ENCODE results near the gene MT1X. TPM values are rescaled to one million over a fixed set of nuclear protein-coding genes. Genes with fewer than 3 reads are reported as not detected.

Gene MT1X
- total and polyA plus RNA-seq, 2 donors from 2014 or later: 223 to 476 TPM

GRCh38 chr16:56682703-56683397 is 580 bp downstream of the MT1X start:
- H3K27me3 ChIP-seq (ENCODE audit: control insufficient read depth, insufficient read depth, low read length): no peaks in the 10 kb centered on the region
- peaks cover 0 to 9% (median 5%) of the 10 kb centered on the region in 3 donors for H3K4me1 ChIP-seq (ENCODE audit: control insufficient read depth in 2 of 3, insufficient read depth in 2 of 3, low read depth in 1 of 3, low read length in 3 of 3)
- H3K4me3 ChIP-seq (ENCODE audit: low read length in 3 of 3): peak overlapping the region; percentile 71 to 94 (median 91)
- no peaks in the 10 kb centered on the region for H3K36me3 ChIP-seq (ENCODE audit: control insufficient read depth in 2 of 3, insufficient read depth in 3 of 3, low read length in 3 of 3)
- no peak for FAIRE-seq
- H3K9ac ChIP-seq (ENCODE audit: low read length in 3 of 3): peak overlapping the region; percentile 50 to 94 (median 57)
- DNase-seq: no peak
- no peaks in the 10 kb centered on the region for H3K9me3 ChIP-seq (ENCODE audit: control insufficient read depth in 2 of 3, insufficient read depth in 1 of 3, low read length in 3 of 3)
- H3K27ac ChIP-seq (ENCODE audit: low read depth in 2 of 2, low read length in 2 of 2): peak overlapping the region; percentile 26 to 38
- TF ChIP-seq CTCF (IDR thresholded peaks at IDR 0.05; ENCODE audit: borderline replicate concordance, extremely low read depth, insufficient read depth): no peak
- intact Hi-C loops (cut with DNase I): loop anchor here (10.0 kb wide), 1 partner anchor 78 kb away; the partner anchor contains the start of gene MT2A

GRCh38 chr16:56683424-56684172 is 1.3 kb downstream of the MT1X start:
- intact Hi-C loops (cut with DNase I): loop anchor here (10.0 kb wide), 1 partner anchor 79 kb away; the partner anchor contains the start of gene MT2A
- H3K9me3 ChIP-seq (ENCODE audit: control insufficient read depth in 2 of 3, insufficient read depth in 1 of 3, low read length in 3 of 3): no peaks in the 10 kb centered on the region
- TF ChIP-seq CTCF (IDR thresholded peaks at IDR 0.05; ENCODE audit: borderline replicate concordance, extremely low read depth, insufficient read depth): no peak
- no peaks in the 10 kb centered on the region for H3K27me3 ChIP-seq (ENCODE audit: control insufficient read depth, insufficient read depth, low read length)
- H3K36me3 ChIP-seq (ENCODE audit: control insufficient read depth in 2 of 3, insufficient read depth in 3 of 3, low read length in 3 of 3): no peaks in the 10 kb centered on the region
- peaks cover 0 to 9% (median 5%) of the 10 kb centered on the region in 3 donors for H3K4me1 ChIP-seq (ENCODE audit: control insufficient read depth in 2 of 3, insufficient read depth in 2 of 3, low read depth in 1 of 3, low read length in 3 of 3)
- DNase-seq (no peak), FAIRE-seq (no peak)
- H3K9ac ChIP-seq (ENCODE audit: low read length in 3 of 3): peak overlapping the region in 2 of 3 donors; percentile 2 to 94
- H3K4me3 ChIP-seq (ENCODE audit: low read length in 3 of 3): peak overlapping the region in 2 of 3 donors; percentile 91 to 94
- peak overlapping the region in 1 of 2 donors; percentile 38 for H3K27ac ChIP-seq (ENCODE audit: low read depth in 2 of 2, low read length in 2 of 2)

GRCh38 chr16:56684256-56684925 is 2.1 kb downstream of the MT1X start:
- peaks cover 0 to 9% (median 5%) of the 10 kb centered on the region in 3 donors for H3K4me1 ChIP-seq (ENCODE audit: control insufficient read depth in 2 of 3, insufficient read depth in 2 of 3, low read depth in 1 of 3, low read length in 3 of 3)
- no peaks in the 10 kb centered on the region for H3K27me3 ChIP-seq (ENCODE audit: control insufficient read depth, insufficient read depth, low read length)
- peak overlapping the region in 2 of 3 donors; percentile 91 to 94 for H3K4me3 ChIP-seq (ENCODE audit: low read length in 3 of 3)
- no peak for FAIRE-seq
- intact Hi-C loops (cut with DNase I): loop anchor here (10.0 kb wide), 1 partner anchor 80 kb away; the partner anchor contains the start of gene MT2A
- H3K36me3 ChIP-seq (ENCODE audit: control insufficient read depth in 2 of 3, insufficient read depth in 3 of 3, low read length in 3 of 3): no peaks in the 10 kb centered on the region
- no peak overlapping the region for H3K9ac ChIP-seq (ENCODE audit: low read length in 3 of 3)
- no peak overlapping the region for H3K27ac ChIP-seq (ENCODE audit: low read depth in 2 of 2, low read length in 2 of 2)
- H3K9me3 ChIP-seq (ENCODE audit: control insufficient read depth in 2 of 3, insufficient read depth in 1 of 3, low read length in 3 of 3): no peaks in the 10 kb centered on the region
- no peak for DNase-seq
- no peak for TF ChIP-seq CTCF (IDR thresholded peaks at IDR 0.05; ENCODE audit: borderline replicate concordance, extremely low read depth, insufficient read depth)

Data from kidney (tissue), 14 donors.